Measurements from ENCODE around the gene NUBPL.
"Not testable (repeated sequence)": the region's sequence is repeated elsewhere in the genome, so short reads cannot be mapped to it uniquely, and the experiment has no call there.

Gene NUBPL

DNA sequence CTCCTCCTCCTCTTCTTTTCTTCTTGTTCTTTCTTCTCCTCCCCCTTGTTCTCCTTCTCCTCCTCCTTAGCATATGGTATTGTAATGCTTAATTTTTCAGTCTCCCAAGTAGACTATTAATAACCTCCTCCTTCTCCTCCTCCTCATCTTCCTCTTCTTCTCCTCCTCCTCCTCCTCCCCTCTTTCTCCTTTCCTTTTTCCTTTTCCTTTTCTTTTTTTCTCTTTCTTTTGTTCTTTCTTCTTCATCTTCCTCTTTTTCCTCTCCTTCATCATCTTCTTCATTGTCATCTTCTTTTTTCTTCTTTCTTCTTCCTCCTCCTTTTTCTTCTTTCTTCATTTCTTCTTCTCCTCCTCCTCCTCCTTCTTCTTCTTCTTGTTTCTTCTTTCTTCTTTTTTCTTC lies 264.3 kb downstream of the NUBPL start:
- no peak for DNase-seq

GRCh38 chr14:31827325-31827724 lies 266.1 kb downstream of the NUBPL start:
- no peak for DNase-seq

- no peak for DNase-seq
Measured at GRCh38 chr14:31828946-31829868, 268.0 kb downstream of the NUBPL start.

GRCh38 chr14:31834616-31835015 lies 273.4 kb downstream of the NUBPL start:
- DNase-seq = no peak

DNA sequence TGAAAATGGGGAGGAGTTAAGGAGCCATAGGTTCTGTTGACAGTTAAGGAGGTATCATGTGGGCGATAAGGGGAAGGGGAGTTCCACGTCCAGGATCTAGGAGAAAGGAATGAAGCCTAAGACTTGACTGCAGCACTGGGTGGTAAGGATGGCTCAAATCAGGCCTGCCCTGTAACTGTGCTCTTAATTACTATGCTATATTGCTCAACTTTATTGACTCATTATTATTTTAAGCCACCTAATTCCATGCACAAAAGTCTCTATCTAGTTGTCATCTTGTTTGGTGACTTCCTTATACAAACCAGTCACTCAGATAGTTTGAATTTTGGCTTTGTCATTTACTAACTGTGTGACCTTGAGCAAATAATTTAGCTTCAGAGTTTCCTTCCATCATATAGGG lies 273.8 kb downstream of the NUBPL start:
- no peak for DNase-seq

- DNase-seq = no peak
Measured at GRCh38 chr14:31837031-31837430, 275.8 kb downstream of the NUBPL start.

GRCh38 chr14:31842899-31843298 lies 281.7 kb downstream of the NUBPL start:
- DNase-seq = no peak

GRCh38 chr14:31843361-31844091 lies 282.3 kb downstream of the NUBPL start:
- no peak for DNase-seq

- DNase-seq = no peak
Measured at GRCh38 chr14:31854508-31855075, 293.4 kb downstream of the NUBPL start.

- no peak for DNase-seq
Measured at GRCh38 chr14:31855262-31855661, 294.1 kb downstream of the NUBPL start.

DNA sequence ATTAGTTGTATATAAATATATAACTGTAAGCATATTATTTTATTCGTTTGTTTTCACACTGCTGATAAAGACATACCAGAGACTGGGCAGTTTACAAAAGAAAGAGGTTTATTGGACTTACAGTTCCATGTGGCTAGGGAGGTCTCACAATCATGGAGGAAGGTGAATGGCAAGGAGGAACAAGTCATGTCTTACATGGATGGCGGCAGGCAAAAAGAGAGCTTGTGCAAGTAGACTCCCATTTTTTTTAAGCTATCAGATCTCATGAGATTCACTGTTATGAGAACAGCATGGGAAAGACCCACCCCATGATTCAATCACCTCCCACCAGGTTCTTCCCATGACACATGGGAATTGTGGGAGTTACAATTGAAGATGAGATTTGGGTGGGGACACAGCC lies 294.8 kb downstream of the NUBPL start:
- DNase-seq = not testable (repeated sequence)

DNA sequence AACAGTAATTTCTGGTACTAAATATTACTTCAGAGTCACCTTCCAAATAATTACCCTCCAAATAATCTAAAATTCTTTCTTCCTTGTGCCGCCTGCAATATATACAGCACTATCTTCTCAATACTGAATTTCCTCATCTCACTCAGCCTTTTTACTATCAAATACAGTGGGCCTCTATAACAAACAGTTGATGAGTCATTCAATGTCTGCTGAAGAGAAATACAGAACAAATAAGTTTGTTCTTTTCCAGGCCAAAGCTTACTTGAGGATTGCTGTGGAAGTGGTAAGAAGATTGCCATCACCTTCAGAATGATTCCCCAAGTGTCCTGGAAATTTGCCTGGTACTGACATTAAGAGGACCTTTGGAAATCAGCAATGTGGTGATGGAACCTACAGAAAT lies 297.7 kb downstream of the NUBPL start:
- DNase-seq = no peak

- DNase-seq = no peak
Measured at GRCh38 chr14:31864937-31865855, 304.0 kb downstream of the NUBPL start.

- no peak for DNase-seq
Measured at GRCh38 chr14:31867570-31867969, 306.4 kb downstream of the NUBPL start.

DNA sequence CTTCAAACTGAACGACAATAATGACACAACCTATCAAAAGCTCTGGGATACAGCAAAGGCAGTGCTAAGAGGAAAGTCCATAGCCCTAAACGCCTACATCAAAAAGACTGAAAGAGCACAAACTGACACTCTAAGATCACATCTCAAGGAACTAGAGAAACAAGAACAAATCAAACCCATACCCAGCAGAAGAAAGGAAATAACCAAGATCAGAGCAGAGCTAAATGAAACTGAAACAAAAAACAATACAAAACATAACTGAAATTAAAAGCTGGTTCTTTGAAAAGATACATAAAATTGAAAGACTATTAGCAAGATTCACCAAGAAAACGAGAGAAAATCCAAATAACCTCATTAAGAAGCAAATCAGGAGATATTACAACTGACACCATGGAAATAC lies 306.9 kb downstream of the NUBPL start:
- DNase-seq = not testable (repeated sequence)

- DNase-seq = no peak
Measured at GRCh38 chr14:31876741-31877140, 315.5 kb downstream of the NUBPL start.

DNA sequence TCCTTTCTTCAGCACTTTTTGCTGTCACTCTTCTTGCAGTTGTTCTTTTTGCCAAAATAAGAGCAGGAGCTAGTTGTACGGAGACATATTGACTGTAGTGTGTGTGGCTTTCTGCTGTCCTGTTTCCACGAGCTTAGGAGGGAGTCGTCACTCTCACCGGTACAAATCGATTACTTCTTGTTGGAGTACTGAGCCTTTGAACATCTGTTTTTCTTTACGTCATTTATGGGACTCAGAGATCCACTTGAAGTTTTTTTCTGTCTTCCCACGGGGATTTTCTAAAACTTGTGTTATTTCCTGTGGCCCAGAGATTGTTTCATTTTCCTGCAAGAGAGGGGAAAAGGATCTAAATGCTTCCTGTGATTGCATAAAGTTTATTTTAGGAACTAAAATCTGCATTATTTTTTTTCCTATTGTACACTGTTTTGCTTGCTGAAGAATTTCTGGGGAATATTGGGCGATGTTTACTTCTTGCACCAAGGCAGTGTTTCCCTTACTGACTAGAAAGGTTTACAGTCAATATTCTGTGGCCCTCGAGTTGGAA lies 316.1 kb downstream of the NUBPL start:
- DNase-seq = no peak

DNA sequence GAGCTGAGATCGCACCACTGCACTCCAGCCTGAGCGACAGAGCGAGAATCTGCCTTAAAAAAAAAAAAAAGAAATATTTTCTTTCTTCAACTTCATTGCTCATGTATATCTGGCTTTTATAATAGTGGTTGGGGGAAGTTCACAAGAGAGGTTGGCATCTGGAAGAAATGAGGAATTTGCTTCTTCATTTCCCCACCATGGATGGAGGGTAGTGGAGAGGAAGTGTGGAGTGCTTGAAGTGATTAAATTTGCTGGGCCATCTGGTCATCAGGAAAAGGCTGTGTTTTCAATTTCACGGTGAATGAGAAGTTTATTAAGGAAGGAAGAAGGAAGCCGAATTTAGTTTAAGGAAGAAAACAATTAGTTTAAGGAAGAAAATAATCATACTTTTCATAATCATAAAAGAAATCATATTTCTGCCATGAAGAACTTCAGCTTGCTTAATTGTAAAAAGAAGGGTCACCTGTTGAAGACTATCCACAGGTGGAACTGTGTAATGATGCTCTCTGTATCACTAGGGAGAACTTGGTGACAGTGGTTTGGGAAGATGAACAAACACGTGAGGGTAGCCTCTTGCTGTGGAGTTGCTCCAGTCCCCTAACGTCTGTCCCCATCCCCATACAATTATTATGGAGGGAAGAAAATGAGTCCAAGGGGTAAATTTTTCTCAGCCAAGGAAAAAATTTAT lies 318.6 kb downstream of the NUBPL start:
- no peak for DNase-seq

GRCh38 chr14:31880935-31881334 lies 319.7 kb downstream of the NUBPL start:
- no peak for DNase-seq

- DNase-seq = no peak
Measured at GRCh38 chr14:31881531-31882310, 320.5 kb downstream of the NUBPL start.

DNA sequence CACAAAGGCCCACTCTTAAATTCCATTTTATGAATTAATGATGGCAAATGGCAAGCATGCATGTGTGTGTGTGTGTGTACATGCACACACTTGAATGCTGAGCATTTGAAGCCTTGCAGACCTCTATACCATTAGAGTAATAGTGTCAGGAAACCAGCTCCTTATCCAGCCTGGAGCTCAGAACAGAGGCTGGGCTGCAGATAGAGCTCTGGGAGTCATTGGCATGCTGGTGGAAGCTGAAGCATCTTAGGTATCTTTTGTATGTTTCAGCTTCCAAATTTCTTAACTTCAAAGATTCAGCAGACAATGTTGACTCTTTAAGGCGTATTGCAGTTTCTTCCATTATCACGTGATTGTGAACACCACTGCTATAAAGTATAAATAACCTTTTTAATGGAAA lies 323.0 kb downstream of the NUBPL start:
- DNase-seq = no peak
